GM23338 (cell line): ENCODE data around the gene CRNKL1.

ENCODE experiments used
- EZH2 ChIP-seq: fragments of 200-600 bp; sonication (generic); IDR thresholded peaks from one replicate; pipeline ENCODE4 v1.8.0; 2017; ENCODE audit warnings: antibody characterized with exemption, mild to moderate bottlenecking, low read depth; ENCODE audit not compliant: unreplicated experiment
- EZH2phosphoT487 ChIP-seq: fragments of 200-600 bp; sonication (generic); IDR thresholded peaks from one replicate; pipeline ENCODE4 v1.8.1; 2018; ENCODE audit warnings: antibody characterized with exemption; ENCODE audit not compliant: unreplicated experiment
- POLR2AphosphoS5 ChIP-seq: IDR thresholded peaks from 2 replicates; pipeline ENCODE4 v1.6.1; 2016; ENCODE audit warnings: antibody characterized with exemption, low read depth
- TF ChIP-seq, protein P1 (sequence below), 2 experiments: fragments of 200-600 bp in 1 of 2; sonication (generic) in 1 of 2; conservative IDR thresholded peaks; 2 replicates each; pipeline versions ENCODE4 v1.5.1 to v1.6.1; 2016 to 2017; ENCODE audit warnings: antibody characterized with exemption in 2 of 2, low read depth in 2 of 2, mild to moderate bottlenecking in 2 of 2, moderate library complexity in 1 of 2

DNA sequence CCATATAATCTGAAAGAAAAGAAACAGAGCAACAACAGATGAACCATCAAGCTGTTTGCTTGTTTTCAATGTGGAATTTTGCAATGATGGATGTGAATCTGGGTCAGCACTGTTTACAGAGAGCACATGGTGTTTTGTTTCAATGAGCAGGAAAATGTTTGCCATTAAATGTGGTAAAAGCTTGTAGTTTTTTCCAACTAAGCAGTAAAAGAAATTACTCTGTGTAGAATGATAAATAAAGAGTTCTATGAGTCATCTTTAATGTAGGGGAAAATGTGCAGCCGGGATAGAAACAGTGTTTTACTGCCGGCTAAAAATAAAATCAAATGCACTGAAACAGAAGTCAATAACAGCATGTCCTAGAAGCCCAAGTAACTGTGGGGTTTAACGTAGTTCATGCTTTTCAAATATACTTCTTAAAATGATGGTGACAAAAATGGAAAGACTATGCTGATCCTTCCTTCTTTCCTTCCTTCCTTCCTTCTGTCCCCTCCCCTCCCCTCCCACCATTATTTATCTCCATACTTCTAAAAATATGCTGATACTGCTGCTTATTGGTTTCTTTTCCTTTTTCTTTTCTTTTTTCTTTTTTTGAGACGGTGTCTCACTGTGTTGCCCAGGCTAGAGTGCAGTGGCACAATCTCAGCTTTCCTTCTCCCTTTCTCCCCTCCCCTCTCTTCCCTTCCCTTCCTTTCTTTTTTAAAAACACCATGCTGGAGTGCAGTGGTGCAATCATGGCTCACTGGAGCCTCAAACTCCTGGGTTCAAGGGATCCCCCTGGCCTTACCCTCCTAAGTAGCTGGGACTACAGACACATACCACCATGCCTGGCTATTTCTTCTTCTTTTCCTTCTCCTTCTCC, 41.4 kb downstream of the CRNKL1 start:
- TF ChIP-seq, protein P1, sequence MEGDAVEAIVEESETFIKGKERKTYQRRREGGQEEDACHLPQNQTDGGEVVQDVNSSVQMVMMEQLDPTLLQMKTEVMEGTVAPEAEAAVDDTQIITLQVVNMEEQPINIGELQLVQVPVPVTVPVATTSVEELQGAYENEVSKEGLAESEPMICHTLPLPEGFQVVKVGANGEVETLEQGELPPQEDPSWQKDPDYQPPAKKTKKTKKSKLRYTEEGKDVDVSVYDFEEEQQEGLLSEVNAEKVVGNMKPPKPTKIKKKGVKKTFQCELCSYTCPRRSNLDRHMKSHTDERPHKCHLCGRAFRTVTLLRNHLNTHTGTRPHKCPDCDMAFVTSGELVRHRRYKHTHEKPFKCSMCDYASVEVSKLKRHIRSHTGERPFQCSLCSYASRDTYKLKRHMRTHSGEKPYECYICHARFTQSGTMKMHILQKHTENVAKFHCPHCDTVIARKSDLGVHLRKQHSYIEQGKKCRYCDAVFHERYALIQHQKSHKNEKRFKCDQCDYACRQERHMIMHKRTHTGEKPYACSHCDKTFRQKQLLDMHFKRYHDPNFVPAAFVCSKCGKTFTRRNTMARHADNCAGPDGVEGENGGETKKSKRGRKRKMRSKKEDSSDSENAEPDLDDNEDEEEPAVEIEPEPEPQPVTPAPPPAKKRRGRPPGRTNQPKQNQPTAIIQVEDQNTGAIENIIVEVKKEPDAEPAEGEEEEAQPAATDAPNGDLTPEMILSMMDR (conservative IDR thresholded peaks at IDR 0.05; ENCODE audit: low read depth in 2 of 2) = no peak
- TF ChIP-seq EZH2 (no peak), EZH2phosphoT487 (no peak), POLR2AphosphoS5 (no peak)
